PFSK-1 (cell line): ENCODE data around the gene TECTA.

Experiments
- POLR2AphosphoS5 ChIP-seq: IDR thresholded peaks from 2 replicates; pipeline ENCODE4 v1.6.1; 2012; ENCODE audit warnings: low read depth, mild to moderate bottlenecking, control low read depth, low read length, moderate library complexity
- REST ChIP-seq, 2 experiments: IDR thresholded peaks; 2 replicates each; pipeline versions ENCODE4 v1.6.1 to v1.8.0; 2011 to 2012; ENCODE audit warnings: low read depth in 2 of 2, low read length in 2 of 2, control low read depth in 1 of 2, inconsistent platforms in 1 of 2, mild to moderate bottlenecking in 1 of 2, moderate library complexity in 1 of 2; ENCODE audit not compliant: insufficient read depth in 1 of 2
- SIN3A ChIP-seq: IDR thresholded peaks from 2 replicates; pipeline ENCODE4 v1.6.1; 2012; ENCODE audit warnings: mild to moderate bottlenecking, low read length, moderate library complexity, borderline replicate concordance; ENCODE audit not compliant: insufficient read depth
- TAF1 ChIP-seq: IDR thresholded peaks from 2 replicates; pipeline ENCODE4 v1.6.1; 2012; ENCODE audit warnings: low read length, control low read depth, borderline replicate concordance; ENCODE audit not compliant: insufficient read depth

GRCh38 chr11:121109916-121110586 is 9.0 kb downstream of the TECTA start:
- TF ChIP-seq POLR2AphosphoS5 (no peak), REST (IDR thresholded peaks at IDR 0.05; ENCODE audit: insufficient read depth in 1 of 2, low read depth in 2 of 2, low read length in 2 of 2) (no peak), TAF1 (no peak), SIN3A (no peak)
